IMR-90 (cell line): ENCODE data around the gene KMT2E. TPM values are rescaled to one million over a fixed set of nuclear protein-coding genes. Genes with fewer than 3 reads are reported as not detected.

Experiments
- ATAC-seq: fragments of 200-7000 bp; cut with Tn5 transposase; 2 replicates; pipeline ENCODE4 v1.9.1; 2020; ENCODE audit warnings: low read depth, mild to moderate bottlenecking, moderate library complexity
- BruUV-seq: library from RNA; stranded (reverse); fragments of 400-500 nt; replicated peaks from 2 replicates; lab custom pipeline; 2021; lab: Mats Ljungman, UMichigan
- CTCF ChIA-PET: fragments of 300-600 bp; formaldehyde crosslinking; extraction: SDS; loops from one replicate; lab custom pipeline; 2021; ENCODE audit warnings: antibody characterized with exemption; lab: Yijun Ruan, JAX
- POLR2A ChIA-PET: fragments of 300-600 bp; sonication (Branson Sonifier 250); formaldehyde crosslinking; loops from one replicate; lab custom pipeline; 2022; ENCODE audit warnings: antibody characterized with exemption; ENCODE audit not compliant: unreplicated experiment; lab: Charles Lee
- DNase-seq: peaks from one replicate; pipeline ENCODE4 v3.0.0; 2013
- H2AFZ ChIP-seq: replicated peaks from 2 replicates; pipeline ENCODE3; 2013; ENCODE audit warnings: low read length, mild to moderate bottlenecking; ENCODE audit not compliant: poor library complexity
- H2AK5ac ChIP-seq: 2 replicates; pipeline ENCODE4 v1.6.1; 2013; ENCODE audit warnings: low read depth, low read length, inconsistent platforms
- H2AK9ac ChIP-seq: replicated peaks from 2 replicates; pipeline ENCODE3; 2013; ENCODE audit warnings: mild to moderate bottlenecking, low read depth, low read length, moderate library complexity; ENCODE audit not compliant: poor library complexity
- H2BK120ac ChIP-seq: 2 replicates; pipeline ENCODE4 v1.6.1; 2013; ENCODE audit warnings: low read depth, low read length, inconsistent platforms
- H2BK15ac ChIP-seq: 3 replicates; pipeline ENCODE4 v1.6.1; 2013; ENCODE audit warnings: low read depth, low read length, inconsistent platforms
- H2BK20ac ChIP-seq: 2 replicates; pipeline ENCODE4 v1.6.1; 2013; ENCODE audit warnings: low read depth, mild to moderate bottlenecking, inconsistent platforms, low read length, moderate library complexity
- H2BK5ac ChIP-seq: 2 replicates; pipeline ENCODE4 v1.6.1; 2013; ENCODE audit warnings: mild to moderate bottlenecking, low read depth, low read length, inconsistent platforms; ENCODE audit not compliant: poor library complexity, severe bottlenecking
- H3K14ac ChIP-seq: replicated peaks from 2 replicates; pipeline ENCODE4 v1.6.1; 2013; ENCODE audit warnings: low read depth, low read length, inconsistent platforms
- H3K18ac ChIP-seq: 2 replicates; pipeline ENCODE4 v1.6.1; 2013; ENCODE audit warnings: low read depth, low read length, control low read depth
- H3K23ac ChIP-seq: 2 replicates; pipeline ENCODE4 v1.6.1; 2013; ENCODE audit warnings: low read depth, low read length, inconsistent platforms
- H3K27ac ChIP-seq: 2 replicates; pipeline ENCODE4 v1.5.1; 2013; ENCODE audit warnings: mild to moderate bottlenecking, control low read depth, low read length; ENCODE audit not compliant: insufficient read depth
- H3K27me3 ChIP-seq: 2 replicates; pipeline ENCODE4 v1.6.1; 2013; ENCODE audit warnings: low read length; ENCODE audit not compliant: control insufficient read depth, insufficient read depth
- H3K36me3 ChIP-seq: 2 replicates; pipeline ENCODE4 v1.6.1; 2013; ENCODE audit warnings: low read length, mixed read lengths; ENCODE audit not compliant: control insufficient read depth, insufficient read depth
- H3K4ac ChIP-seq: 2 replicates; pipeline ENCODE4 v1.6.1; 2013; ENCODE audit warnings: low read depth, low read length, inconsistent platforms
- H3K4me1 ChIP-seq: 2 replicates; pipeline ENCODE4 v1.6.1; 2013; ENCODE audit warnings: low read length, mixed read lengths; ENCODE audit not compliant: control insufficient read depth, insufficient read depth
- H3K4me2 ChIP-seq: 2 replicates; pipeline ENCODE4 v1.6.1; 2013; ENCODE audit warnings: low read depth, mild to moderate bottlenecking, control low read depth, low read length, moderate library complexity
- H3K4me3 ChIP-seq: 2 replicates; pipeline ENCODE4 v1.5.1; 2013; ENCODE audit warnings: low read depth, mild to moderate bottlenecking, control low read depth, low read length, moderate library complexity; ENCODE audit not compliant: insufficient read depth
- H3K56ac ChIP-seq: 2 replicates; pipeline ENCODE4 v1.6.1; 2013; ENCODE audit warnings: low read length, inconsistent platforms; ENCODE audit not compliant: insufficient read depth; ENCODE audit errors: extremely low read depth
- H3K79me1 ChIP-seq, 2 experiments: 2 replicates each; pipeline ENCODE4 v1.6.1; 2013; ENCODE audit warnings: low read length in 2 of 2, inconsistent platforms in 1 of 2, low read depth in 1 of 2
- H3K9ac ChIP-seq: 2 replicates; pipeline ENCODE4 v1.6.1; 2013; ENCODE audit warnings: low read depth, low read length, control low read depth
- H3K9me1 ChIP-seq: 2 replicates; pipeline ENCODE4 v1.6.1; 2013; ENCODE audit warnings: low read length, inconsistent platforms; ENCODE audit not compliant: insufficient read depth
- H3K9me3 ChIP-seq: 2 replicates; pipeline ENCODE4 v1.6.1; 2013; ENCODE audit warnings: low read length; ENCODE audit not compliant: control insufficient read depth, insufficient read depth
- H4K20me1 ChIP-seq: 2 replicates; pipeline ENCODE4 v1.6.1; 2013; ENCODE audit warnings: low read length, inconsistent platforms; ENCODE audit not compliant: insufficient read depth
- H4K5ac ChIP-seq: 2 replicates; pipeline ENCODE4 v1.6.1; 2013; ENCODE audit warnings: mild to moderate bottlenecking, low read depth, low read length, control low read depth
- H4K8ac ChIP-seq, 2 experiments: 2 replicates each; pipeline ENCODE4 v1.6.1; 2013; ENCODE audit warnings: low read depth in 2 of 2, low read length in 2 of 2, control low read depth in 1 of 2, inconsistent platforms in 1 of 2
- H4K91ac ChIP-seq: 2 replicates; pipeline ENCODE4 v1.6.1; 2013; ENCODE audit warnings: low read depth, low read length, inconsistent platforms; ENCODE audit not compliant: insufficient read depth
- BHLHE40 ChIP-seq: fragments of 150-350 bp; IDR thresholded peaks from 2 replicates; pipeline ENCODE4 v1.6.1; 2016; ENCODE audit warnings: mild to moderate bottlenecking, low read depth, low read length
- CEBPB ChIP-seq: IDR thresholded peaks from 2 replicates; pipeline ENCODE4 v1.6.1; 2012; ENCODE audit warnings: low read depth, low read length, improper control_type of control experiment
- CHD1 ChIP-seq: IDR thresholded peaks from 2 replicates; pipeline ENCODE4 v1.6.1; 2012; ENCODE audit warnings: low read depth, low read length, improper control_type of control experiment
- CTCF ChIP-seq: conservative IDR thresholded peaks from 2 replicates; pipeline ENCODE4 v1.5.1; 2012; ENCODE audit warnings: mild to moderate bottlenecking, low read depth, low read length, improper control_type of control experiment
- ELK1 ChIP-seq: fragments of 150-350 bp; IDR thresholded peaks from 2 replicates; pipeline ENCODE4 v1.6.1; 2016; ENCODE audit warnings: low read depth, mild to moderate bottlenecking, low read length, moderate library complexity, borderline replicate concordance
- FOS ChIP-seq: fragments of 150-350 bp; IDR thresholded peaks from 2 replicates; pipeline ENCODE4 v1.6.1; 2016; ENCODE audit warnings: low read depth, low read length
- MAFK ChIP-seq: IDR thresholded peaks from 2 replicates; pipeline ENCODE4 v1.6.1; 2012; ENCODE audit warnings: low read depth, low read length, improper control_type of control experiment
- MAZ ChIP-seq: IDR thresholded peaks from 2 replicates; pipeline ENCODE4 v1.6.1; 2012; ENCODE audit warnings: low read depth, mild to moderate bottlenecking, low read length, improper control_type of control experiment, moderate library complexity, borderline replicate concordance
- MXI1 ChIP-seq: IDR thresholded peaks from 2 replicates; pipeline ENCODE4 v1.6.1; 2012; ENCODE audit warnings: low read depth, mild to moderate bottlenecking, low read length, moderate library complexity, borderline replicate concordance
- NFE2L2 ChIP-seq: fragments of 150-350 bp; IDR thresholded peaks from 2 replicates; pipeline ENCODE4 v1.6.1; 2016; ENCODE audit warnings: low read depth, mild to moderate bottlenecking, low read length
- POLR2A ChIP-seq: IDR thresholded peaks from 2 replicates; pipeline ENCODE4 v1.6.1; 2012; ENCODE audit warnings: mild to moderate bottlenecking, low read depth, low read length
- RAD21 ChIP-seq: IDR thresholded peaks from 2 replicates; pipeline ENCODE4 v1.6.1; 2012; ENCODE audit warnings: low read length, improper control_type of control experiment
- RCOR1 ChIP-seq: IDR thresholded peaks from 2 replicates; pipeline ENCODE4 v1.6.1; 2012; ENCODE audit warnings: mild to moderate bottlenecking, low read length, improper control_type of control experiment; ENCODE audit not compliant: insufficient replicate concordance
- RFX5 ChIP-seq: IDR thresholded peaks from 2 replicates; pipeline ENCODE4 v1.8.0; 2012; ENCODE audit warnings: low read depth, mild to moderate bottlenecking, low read length, moderate library complexity
- SMC3 ChIP-seq: fragments of 150-350 bp; IDR thresholded peaks from 2 replicates; pipeline ENCODE4 v1.6.1; 2016; ENCODE audit warnings: low read depth, mild to moderate bottlenecking, antibody characterized with exemption, low read length, moderate library complexity
- USF2 ChIP-seq: fragments of 150-350 bp; IDR thresholded peaks from 2 replicates; pipeline ENCODE4 v1.6.1; 2017; ENCODE audit warnings: mild to moderate bottlenecking, antibody characterized with exemption, low read length, low read depth
- WGBS, 2 experiments: methylation state at CpG; one replicate each; pipeline versions ENCODE4 v1.1.5 to v1.1.7; 2013; ENCODE audit warnings: missing lambda C conversion rate in 2 of 2; ENCODE audit not compliant: insufficient read length in 1 of 2; ENCODE audit errors: extremely low coverage in 2 of 2; 5-methylcytosine and 5-hydroxymethylcytosine counted together
- dilution Hi-C: fragments of 300-500 bp; cut with HindIII; formaldehyde crosslinking; loops from one replicate; pipeline ENCODE4 v1.14.3; 2018; ENCODE audit warnings: low sequenced_read_pairs; ENCODE audit not compliant: unreplicated experiment
- in situ Hi-C: fragments of 300-500 bp; cut with MboI; formaldehyde crosslinking; loops from 3 replicates; pipeline ENCODE4 v1.14.3; 2019; ENCODE audit warnings: low sequenced_read_pairs, inconsistent platforms, mixed read lengths
- intact Hi-C: fragments of 100-400 bp; cut with micrococcal nuclease; formaldehyde crosslinking; loops from 2 replicates; pipeline ENCODE4 v1.10.0; 2022
- polyA plus RNA-seq, 3 experiments: library from polyadenylated mRNA; depleted of rRNA; stranded (reverse); fragments of >200 nt; gene quantifications; 2 replicates each; pipeline ENCODE4 v1.2.3, GENCODE V29; 2012; ENCODE audit warnings: low replicate concordance in 1 of 3
- total RNA-seq: library from RNA; depleted of rRNA; stranded (reverse); fragments of >200 nt; gene quantifications from 2 replicates; pipeline ENCODE4 v1.2.3, GENCODE V29; 2012

Gene KMT2E
- total and polyA plus RNA-seq, 2 of the 4 experiments (the other 2 are of a cell fraction) = 16.8 to 79.2 TPM

- Histone ChIP-seq H2BK20ac (no peak overlapping the region), H3K36me3 (peaks cover 19% of the 10 kb centered on the region), H4K20me1 (peaks cover 17% of the 10 kb centered on the region; the same call in 1 of the 2 replicates), H4K8ac (no peak overlapping the region), H2AFZ (no peak overlapping the region), H3K4me3 (no peak overlapping the region), H3K23ac (no peak overlapping the region), H2BK5ac (no peak overlapping the region), H2BK15ac (no peak overlapping the region), H3K9ac (no peak overlapping the region), H3K27ac (no peak overlapping the region), H3K18ac (no peak overlapping the region), H3K4ac (no peak overlapping the region), H4K5ac (no peak overlapping the region), H3K4me1 (0 out of 2 replicates have a peak, but pooled peaks cover 1% of the 10 kb centered on the region), H3K9me3 (no peaks in the 10 kb centered on the region), H3K4me2 (no peak overlapping the region), H2BK120ac (no peak overlapping the region), H2AK5ac (no peak overlapping the region), H4K91ac (no peak overlapping the region), H3K79me1 (peaks cover 25 to 62% of the 10 kb centered on the region in 2 experiments), H3K14ac (no peak overlapping the region), H3K56ac (no peak overlapping the region), H2AK9ac (no peak overlapping the region), H3K27me3 (no peaks in the 10 kb centered on the region), H3K9me1 (peaks cover 8% of the 10 kb centered on the region; the same call in 1 of the 2 replicates)
- no peak for ATAC-seq
- dilution Hi-C loops = no loop called here
- in situ Hi-C loops = loop anchor here (25.0 kb wide), 1 partner anchor 207 kb away; no protein-coding TSS in a partner anchor
- no peak for TF ChIP-seq POLR2A
- TF ChIP-seq MXI1 = no peak
- no peak for TF ChIP-seq RAD21
- TF ChIP-seq CTCF = no peak
- TF ChIP-seq CEBPB = no peak
- no peak for TF ChIP-seq RFX5
- TF ChIP-seq ELK1 = no peak
- no peak for TF ChIP-seq RCOR1
- no peak for TF ChIP-seq MAFK
- no peak for TF ChIP-seq MAZ
- no peak for TF ChIP-seq NFE2L2
- no peak for TF ChIP-seq USF2
- no peak for TF ChIP-seq BHLHE40
- TF ChIP-seq CHD1 = no peak
- no peak for TF ChIP-seq FOS
- TF ChIP-seq SMC3 = no peak
- BruUV-seq = no TSS peak
- DNase-seq = no peak
- CTCF ChIA-PET = no interaction called here
- POLR2A ChIA-PET = no interaction called here
- no CpG with 5 or more reads among the region's 2 CpGs for WGBS, 2 experiments
- intact Hi-C loops = no loop called here
These were observed 116.6 kb downstream of the KMT2E start for GRCh38 chr7:105130580-105130979.
